ENCODE measurements around the gene ALLC. TPM values are rescaled to one million over a fixed set of nuclear protein-coding genes. Genes with fewer than 3 reads are reported as not detected.
"Not testable (repeated sequence)": the region's sequence is repeated elsewhere in the genome, so short reads cannot be mapped to it uniquely, and the experiment has no call there.

The ALLC gene
- total RNA-seq, 3 donors from 2014 or later = not detected

DNA sequence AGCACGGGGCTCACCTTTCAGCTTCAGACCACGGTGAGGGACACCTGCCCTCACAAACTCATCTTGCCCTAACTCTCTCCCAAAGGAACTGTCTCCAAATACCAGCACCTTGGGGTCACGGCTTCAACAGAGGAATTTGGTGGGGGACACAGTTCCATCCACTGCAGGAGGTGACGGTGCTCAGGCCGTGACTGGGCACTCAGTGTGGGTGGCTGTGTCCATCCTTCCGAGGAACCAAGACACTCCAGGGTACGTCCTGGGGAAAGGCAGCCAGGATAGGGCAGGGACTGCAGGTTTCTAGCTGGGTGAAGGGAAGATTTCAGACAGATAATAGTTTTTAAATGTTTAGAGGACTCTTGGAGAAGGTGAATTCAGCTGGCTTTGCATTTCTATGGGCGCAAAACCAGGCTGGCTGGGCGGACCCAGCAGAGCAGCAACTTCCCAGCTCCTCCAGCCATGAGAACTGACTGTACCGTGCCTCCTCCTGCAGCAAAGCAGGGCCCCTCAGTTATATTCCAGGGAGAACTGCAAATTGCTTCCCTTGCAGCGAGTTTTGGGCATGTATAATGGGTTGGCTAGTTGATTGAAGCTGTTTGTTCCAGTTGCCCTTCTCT, 23.9 kb upstream of the ALLC start:
- intact Hi-C loops (cut with DNase I, micrococcal nuclease) = no loop called here
- ATAC-seq (no peak), DNase-seq (no peak)
- no peak overlapping the region for H3K4me3 ChIP-seq
- no peaks in the 10 kb centered on the region for H3K4me1 ChIP-seq (ENCODE audit: low read depth)
- H3K36me3 ChIP-seq (ENCODE audit: low read depth) = no peaks in the 10 kb centered on the region
- TF ChIP-seq CTCF (IDR thresholded peaks at IDR 0.05) = no peak
- no peaks in the 10 kb centered on the region for H3K9me3 ChIP-seq

GRCh38 chr2:3634596-3635121, 23.3 kb upstream of the ALLC start:
- Histone ChIP-seq H3K4me1 (ENCODE audit: low read depth) (no peaks in the 10 kb centered on the region), H3K9me3 (no peaks in the 10 kb centered on the region), H3K36me3 (ENCODE audit: low read depth) (no peaks in the 10 kb centered on the region), H3K4me3 (no peak overlapping the region)
- ATAC-seq (no peak), DNase-seq (peak in 1 of 3 donors; percentile 7)
- intact Hi-C loops (cut with DNase I, micrococcal nuclease) = no loop called here
- no peak for TF ChIP-seq CTCF (IDR thresholded peaks at IDR 0.05)

DNA sequence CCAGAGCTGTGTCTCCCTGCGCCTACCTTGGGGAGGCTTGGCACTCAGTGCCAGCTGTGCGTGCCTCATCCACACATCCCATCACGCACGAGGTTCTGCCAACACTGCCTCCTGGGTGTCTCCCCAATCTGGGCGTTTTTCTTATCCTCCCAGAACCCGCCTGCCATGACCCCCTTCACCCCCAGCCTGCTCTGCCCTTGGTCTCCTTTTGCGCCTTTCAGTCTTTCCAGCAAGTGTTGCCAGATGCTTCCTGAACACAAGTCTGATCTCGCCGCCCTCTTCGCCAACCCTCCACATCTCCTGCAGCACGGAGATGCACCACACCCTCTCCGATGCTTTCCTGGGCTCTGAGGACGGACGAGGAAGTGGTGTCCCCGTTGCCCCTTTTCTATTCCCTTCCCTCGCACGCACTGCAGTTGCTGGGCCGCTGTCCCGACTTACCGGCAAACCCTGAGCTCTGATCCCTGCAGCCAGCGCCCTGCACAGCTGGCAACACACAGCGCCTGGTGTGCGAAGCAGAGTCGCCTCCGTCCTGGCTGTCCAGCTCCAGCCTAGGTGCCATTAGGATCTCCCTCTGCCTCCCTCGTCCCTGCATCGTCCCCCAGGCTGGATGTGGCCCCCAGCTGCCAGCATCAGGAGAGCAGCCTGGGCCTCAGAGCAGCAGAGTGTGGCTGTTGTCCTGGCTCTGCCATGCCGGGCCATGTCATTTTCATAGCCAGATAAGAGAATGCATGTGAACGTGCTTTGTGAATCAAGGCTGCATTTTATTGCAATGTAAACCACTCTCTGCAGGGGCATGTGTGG, 22.6 kb upstream of the ALLC start:
- peak; percentile 42 for ATAC-seq
- Histone ChIP-seq H3K4me3 (no peak overlapping the region), H3K9me3 (no peaks in the 10 kb centered on the region), H3K4me1 (ENCODE audit: low read depth) (no peaks in the 10 kb centered on the region), H3K36me3 (ENCODE audit: low read depth) (no peaks in the 10 kb centered on the region)
- TF ChIP-seq CTCF (IDR thresholded peaks at IDR 0.05) = no peak
- DNase-seq = peak in 1 of 3 donors; percentile 13
- intact Hi-C loops (cut with DNase I, micrococcal nuclease) = no loop called here

DNA sequence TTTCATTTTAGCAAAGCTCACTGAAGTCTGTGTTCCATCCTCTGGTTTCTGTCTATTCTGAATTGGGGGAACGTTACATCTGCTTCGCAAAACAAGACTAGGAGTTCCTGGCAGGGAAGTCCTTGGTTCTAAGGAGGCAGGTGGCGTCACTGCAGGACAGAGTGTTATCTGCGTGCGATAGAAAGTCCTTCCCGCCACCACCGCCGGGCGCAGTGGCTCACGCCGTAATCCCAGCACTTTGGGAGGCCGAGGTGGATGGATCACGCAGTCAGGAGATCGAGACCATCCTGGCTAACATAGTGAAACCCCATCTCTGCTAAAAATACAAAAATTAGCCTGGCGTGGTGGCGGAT, 22.0 kb upstream of the ALLC start:
- intact Hi-C loops (cut with DNase I, micrococcal nuclease); H3K9me3 ChIP-seq; H3K4me3 ChIP-seq; H3K36me3 ChIP-seq (ENCODE audit: low read depth); ATAC-seq; H3K4me1 ChIP-seq (ENCODE audit: low read depth): not testable (repeated sequence)
- DNase-seq = peak in 2 of 3 donors; percentile 6 to 18

DNA sequence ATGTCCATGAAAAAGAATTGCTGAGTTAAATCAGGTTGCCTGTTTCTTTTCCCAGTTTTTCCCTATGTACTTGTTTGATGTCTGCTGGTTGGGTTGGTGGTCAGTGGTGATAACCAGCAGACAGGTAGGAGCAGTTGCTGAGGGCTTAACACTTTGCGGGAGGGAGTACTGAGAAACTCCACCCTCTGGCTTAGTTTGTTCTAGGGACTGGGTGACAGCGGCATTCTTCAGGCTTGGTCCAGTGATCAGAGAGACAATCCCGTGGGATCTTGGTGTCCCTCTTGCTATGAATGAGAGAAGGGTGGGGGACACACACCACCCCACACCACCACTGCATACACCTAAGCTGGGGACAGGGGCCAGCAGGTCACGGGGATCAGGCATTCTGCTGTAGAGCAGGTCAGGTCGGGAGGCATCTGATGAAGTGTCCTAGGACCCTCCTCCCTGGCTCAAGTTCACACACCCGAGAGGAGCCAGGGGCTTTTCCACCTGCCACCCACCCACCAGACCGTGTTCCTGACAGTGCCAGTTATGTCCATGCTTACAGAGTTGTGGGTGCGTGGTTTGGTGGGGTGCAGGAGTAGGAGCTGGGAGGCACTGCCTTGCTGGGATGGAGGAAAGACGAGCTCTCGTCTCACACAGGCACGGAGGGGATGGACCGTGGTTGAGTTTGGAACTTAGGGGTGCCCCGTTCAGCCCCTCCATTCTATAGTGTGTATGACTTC, 21.3 kb upstream of the ALLC start:
- ATAC-seq = no peak
- peak in 1 of 3 donors; percentile 14 for DNase-seq
- no peaks in the 10 kb centered on the region for H3K9me3 ChIP-seq
- no peak for TF ChIP-seq CTCF (IDR thresholded peaks at IDR 0.05)
- H3K36me3 ChIP-seq (ENCODE audit: low read depth) = no peaks in the 10 kb centered on the region
- no peak overlapping the region for H3K4me3 ChIP-seq
- intact Hi-C loops (cut with DNase I, micrococcal nuclease) = no loop called here
- no peaks in the 10 kb centered on the region for H3K4me1 ChIP-seq (ENCODE audit: low read depth)

GRCh38 chr2:3637311-3637675, 20.7 kb upstream of the ALLC start:
- ATAC-seq (no peak), DNase-seq (peak in 1 of 3 donors; percentile 10)
- no peaks in the 10 kb centered on the region for H3K9me3 ChIP-seq
- H3K4me1 ChIP-seq (ENCODE audit: low read depth) = no peaks in the 10 kb centered on the region
- TF ChIP-seq CTCF (IDR thresholded peaks at IDR 0.05) = no peak
- no peaks in the 10 kb centered on the region for H3K36me3 ChIP-seq (ENCODE audit: low read depth)
- no peak overlapping the region for H3K4me3 ChIP-seq
- intact Hi-C loops (cut with DNase I, micrococcal nuclease) = no loop called here

Data from mucosa of descending colon (tissue), 3 donors.